Measurements from ENCODE around the gene LRRC32. TPM values are rescaled to one million over a fixed set of nuclear protein-coding genes. Genes with fewer than 3 reads are reported as not detected.

Gene LRRC32
- total RNA-seq, 2 experiments from 2014 or later = 5.5 to 25.3 TPM

DNA sequence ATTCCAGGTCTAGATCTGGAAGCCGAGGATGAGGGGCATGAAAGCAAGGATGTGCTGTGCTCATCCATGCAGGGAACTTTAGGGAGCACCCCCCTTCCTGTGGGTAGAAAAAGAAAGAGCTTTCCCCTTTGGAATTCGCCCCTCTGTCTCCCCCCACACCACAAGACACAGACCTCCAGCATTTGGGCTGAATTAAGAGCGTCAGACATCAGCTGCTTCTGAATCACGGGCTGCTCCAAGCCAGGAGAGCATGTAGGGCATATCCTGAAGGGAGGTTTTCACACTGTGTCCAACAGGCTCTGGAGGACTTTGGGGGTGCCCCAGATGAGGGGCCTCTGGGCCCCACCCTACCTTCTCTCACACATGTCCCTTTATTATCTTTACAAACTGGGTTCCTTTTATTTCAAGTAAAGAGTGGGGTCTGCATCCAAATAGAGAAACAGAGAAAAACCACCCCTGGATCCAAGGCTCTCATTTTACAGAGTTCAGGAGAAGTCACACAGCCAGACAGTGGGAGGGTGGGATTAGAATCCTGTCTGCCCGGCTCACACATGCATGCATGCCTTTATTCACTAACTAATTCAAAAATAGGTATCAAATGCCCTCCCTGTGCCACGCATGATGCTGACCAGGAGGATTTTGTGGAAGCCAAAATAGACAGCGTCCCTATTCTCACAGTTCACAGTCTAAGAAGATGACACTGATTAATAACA lies 52.8 kb downstream of the LRRC32 start:
- no TSS peak for BruUV-seq (replicated peaks)
- H3K9me2 ChIP-seq (ENCODE audit: insufficient read depth, low read length) = no peaks in the 10 kb centered on the region
- no peaks in the 10 kb centered on the region for H3K4me1 ChIP-seq (ENCODE audit: insufficient read depth, low read length, poor library complexity, severe bottlenecking)
- no peak overlapping the region for H2AFZ ChIP-seq (ENCODE audit: low read length)
- DNase-seq (ENCODE audit: low spot score) = no peak
- intact Hi-C loops (cut with micrococcal nuclease; ENCODE audit: unreplicated experiment) = no loop called here
- no peak for TF ChIP-seq EZH2phosphoT487 (IDR thresholded peaks at IDR 0.05; ENCODE audit: borderline replicate concordance, low read depth, low read length)
- TF ChIP-seq, protein P1, sequence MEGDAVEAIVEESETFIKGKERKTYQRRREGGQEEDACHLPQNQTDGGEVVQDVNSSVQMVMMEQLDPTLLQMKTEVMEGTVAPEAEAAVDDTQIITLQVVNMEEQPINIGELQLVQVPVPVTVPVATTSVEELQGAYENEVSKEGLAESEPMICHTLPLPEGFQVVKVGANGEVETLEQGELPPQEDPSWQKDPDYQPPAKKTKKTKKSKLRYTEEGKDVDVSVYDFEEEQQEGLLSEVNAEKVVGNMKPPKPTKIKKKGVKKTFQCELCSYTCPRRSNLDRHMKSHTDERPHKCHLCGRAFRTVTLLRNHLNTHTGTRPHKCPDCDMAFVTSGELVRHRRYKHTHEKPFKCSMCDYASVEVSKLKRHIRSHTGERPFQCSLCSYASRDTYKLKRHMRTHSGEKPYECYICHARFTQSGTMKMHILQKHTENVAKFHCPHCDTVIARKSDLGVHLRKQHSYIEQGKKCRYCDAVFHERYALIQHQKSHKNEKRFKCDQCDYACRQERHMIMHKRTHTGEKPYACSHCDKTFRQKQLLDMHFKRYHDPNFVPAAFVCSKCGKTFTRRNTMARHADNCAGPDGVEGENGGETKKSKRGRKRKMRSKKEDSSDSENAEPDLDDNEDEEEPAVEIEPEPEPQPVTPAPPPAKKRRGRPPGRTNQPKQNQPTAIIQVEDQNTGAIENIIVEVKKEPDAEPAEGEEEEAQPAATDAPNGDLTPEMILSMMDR (conservative IDR thresholded peaks at IDR 0.05; ENCODE audit: low read length) = no peak
- ChIA-PET CTCF (ENCODE audit: unreplicated experiment) (no interaction called here), POLR2A (no interaction called here)
- H3K27ac ChIP-seq (ENCODE audit: low read depth, low read length, poor library complexity, severe bottlenecking) = no peak overlapping the region
- H3K9me3 ChIP-seq (ENCODE audit: low read length) = no peaks in the 10 kb centered on the region
- no peak overlapping the region for H3K4me2 ChIP-seq (ENCODE audit: low read length)
- no peaks in the 10 kb centered on the region for H3K79me2 ChIP-seq (ENCODE audit: insufficient read depth, low read depth, low read length)
- H3K4me3 ChIP-seq (ENCODE audit: low read depth, low read length, poor library complexity, severe bottlenecking) = no peak overlapping the region
- H3K36me3 ChIP-seq (ENCODE audit: insufficient read depth, low read length) = no peaks in the 10 kb centered on the region
- H4K20me1 ChIP-seq (ENCODE audit: insufficient read depth, low read length) = no peaks in the 10 kb centered on the region

DNA sequence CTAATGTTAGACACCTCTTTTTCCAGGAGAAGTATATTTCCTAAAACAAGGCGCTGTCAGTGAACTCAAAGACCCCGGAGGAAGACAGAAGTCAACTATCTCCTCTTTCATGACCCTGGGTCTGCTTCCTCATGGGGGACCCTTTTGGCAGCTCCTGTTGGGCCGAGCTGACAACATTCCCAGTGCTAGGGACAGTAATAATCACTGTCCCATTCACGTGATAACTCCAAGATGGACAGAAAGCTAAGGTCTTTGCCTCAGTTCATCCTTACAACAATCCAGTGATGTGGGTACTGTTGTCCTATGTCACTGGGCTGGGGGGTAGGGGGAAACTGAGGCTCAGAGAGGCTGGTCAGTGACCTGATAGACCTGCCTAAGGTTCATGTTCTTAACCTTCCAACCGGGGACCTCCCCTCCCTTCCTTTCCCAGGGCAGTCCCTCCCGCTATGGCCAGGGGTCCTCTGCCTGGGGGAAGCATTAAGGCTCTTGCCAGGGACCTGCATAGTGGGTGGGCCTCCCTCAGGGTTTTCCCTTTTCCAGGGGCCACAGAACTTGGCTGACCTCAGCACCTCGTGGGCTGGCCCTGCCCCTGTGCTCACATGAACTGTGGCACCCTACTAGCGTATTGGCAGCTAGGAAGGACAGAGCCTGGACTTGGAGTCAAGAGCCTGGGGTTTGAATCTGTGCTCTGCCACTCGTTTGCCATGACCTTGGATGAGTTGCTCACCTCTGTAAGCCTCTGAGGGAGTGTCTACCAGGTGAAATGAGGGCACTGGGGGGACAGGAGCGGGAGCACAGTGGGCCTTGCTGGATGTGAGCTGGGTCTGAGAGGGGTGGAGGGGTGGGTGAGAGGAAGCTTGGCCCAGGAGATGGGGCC lies 53.6 kb downstream of the LRRC32 start:
- H3K4me2 ChIP-seq (ENCODE audit: low read length) = no peak overlapping the region
- H3K4me3 ChIP-seq (ENCODE audit: low read depth, low read length, poor library complexity, severe bottlenecking) = no peak overlapping the region
- no peaks in the 10 kb centered on the region for H3K9me3 ChIP-seq (ENCODE audit: low read length)
- no peaks in the 10 kb centered on the region for H3K9me2 ChIP-seq (ENCODE audit: insufficient read depth, low read length)
- CTCF ChIA-PET (ENCODE audit: unreplicated experiment) = interaction anchor here (0.8 kb wide), 1 partner anchor 18 kb away, joined by 3 read pairs; no protein-coding TSS in a partner anchor
- TF ChIP-seq EZH2phosphoT487 (IDR thresholded peaks at IDR 0.05; ENCODE audit: borderline replicate concordance, low read depth, low read length) = no peak
- TF ChIP-seq, protein P1 (conservative IDR thresholded peaks at IDR 0.05; ENCODE audit: low read length) = no peak
- H3K36me3 ChIP-seq (ENCODE audit: insufficient read depth, low read length) = no peaks in the 10 kb centered on the region
- no peaks in the 10 kb centered on the region for H3K4me1 ChIP-seq (ENCODE audit: insufficient read depth, low read length, poor library complexity, severe bottlenecking)
- H2AFZ ChIP-seq (ENCODE audit: low read length) = no peak overlapping the region
- intact Hi-C loops (cut with micrococcal nuclease; ENCODE audit: unreplicated experiment) = no loop called here
- no peak for DNase-seq (ENCODE audit: low spot score)
- no TSS peak for BruUV-seq (replicated peaks)
- H3K27ac ChIP-seq (ENCODE audit: low read depth, low read length, poor library complexity, severe bottlenecking) = no peak overlapping the region
- POLR2A ChIA-PET = interaction anchor here (1.4 kb wide), 1 partner anchor 55 kb away, joined by 5 read pairs; no protein-coding TSS in a partner anchor
- no peaks in the 10 kb centered on the region for H3K79me2 ChIP-seq (ENCODE audit: insufficient read depth, low read depth, low read length)
- no peaks in the 10 kb centered on the region for H4K20me1 ChIP-seq (ENCODE audit: insufficient read depth, low read length)

All from OCI-LY7 (cell line).